IPS-15b (cell line): ENCODE data around the gene LCN15.

Experiments used
- H3K27me3 ChIP-seq: one replicate; pipeline ENCODE4 v1.6.1; 2013; ENCODE audit warnings: low read length; ENCODE audit not compliant: control insufficient read depth, insufficient read depth
- H3K36me3 ChIP-seq: one replicate; pipeline ENCODE4 v1.6.1; 2013; ENCODE audit warnings: low read length; ENCODE audit not compliant: control insufficient read depth, insufficient read depth
- H3K4me1 ChIP-seq: one replicate; pipeline ENCODE4 v1.6.1; 2013; ENCODE audit warnings: mild to moderate bottlenecking, low read length; ENCODE audit not compliant: control insufficient read depth, insufficient read depth
- H3K4me3 ChIP-seq: one replicate; pipeline ENCODE4 v1.5.1; 2013; ENCODE audit warnings: low read depth, low read length
- H3K9ac ChIP-seq: one replicate; pipeline ENCODE4 v1.6.1; 2013; ENCODE audit warnings: low read depth, mild to moderate bottlenecking, low read length
- H3K9me3 ChIP-seq: one replicate; pipeline ENCODE4 v1.6.1; 2013; ENCODE audit warnings: mild to moderate bottlenecking, low read length; ENCODE audit not compliant: control insufficient read depth, insufficient read depth

Gene LCN15

GRCh38 chr9:136747161-136748060 lies 16.9 kb downstream of the LCN15 start:
- no peak overlapping the region for H3K9ac ChIP-seq
- no peaks in the 10 kb centered on the region for H3K36me3 ChIP-seq
- no peaks in the 10 kb centered on the region for H3K9me3 ChIP-seq
- H3K4me1 ChIP-seq, result no peaks in the 10 kb centered on the region
- no peaks in the 10 kb centered on the region for H3K27me3 ChIP-seq
- H3K4me3 ChIP-seq, result no peak overlapping the region

GRCh38 chr9:136746621-136747020 lies 17.7 kb downstream of the LCN15 start:
- no peaks in the 10 kb centered on the region for H3K9me3 ChIP-seq
- no peaks in the 10 kb centered on the region for H3K4me1 ChIP-seq
- H3K27me3 ChIP-seq, result no peaks in the 10 kb centered on the region
- no peaks in the 10 kb centered on the region for H3K36me3 ChIP-seq
- no peak overlapping the region for H3K4me3 ChIP-seq
- H3K9ac ChIP-seq, result no peak overlapping the region

GRCh38 chr9:136746155-136746490 lies 18.2 kb downstream of the LCN15 start:
- H3K27me3 ChIP-seq, result no peaks in the 10 kb centered on the region

GRCh38 chr9:136745389-136746154 lies 18.7 kb downstream of the LCN15 start:
- no peak overlapping the region for H3K9ac ChIP-seq
- H3K9me3 ChIP-seq, result no peaks in the 10 kb centered on the region
- no peaks in the 10 kb centered on the region for H3K36me3 ChIP-seq
- no peaks in the 10 kb centered on the region for H3K4me1 ChIP-seq
- H3K4me3 ChIP-seq, result no peak overlapping the region
- no peaks in the 10 kb centered on the region for H3K27me3 ChIP-seq

More at GRCh38 chr9:136746155-136746490, 18.2 kb downstream of the LCN15 start:
- no peaks in the 10 kb centered on the region for H3K36me3 ChIP-seq
- no peaks in the 10 kb centered on the region for H3K4me1 ChIP-seq
- no peak overlapping the region for H3K4me3 ChIP-seq
- no peaks in the 10 kb centered on the region for H3K9me3 ChIP-seq
- no peak overlapping the region for H3K9ac ChIP-seq

GRCh38 chr9:136744773-136745172 lies 19.5 kb downstream of the LCN15 start:
- no peaks in the 10 kb centered on the region for H3K9me3 ChIP-seq
- H3K27me3 ChIP-seq, result no peaks in the 10 kb centered on the region
- H3K9ac ChIP-seq, result no peak overlapping the region
- H3K4me1 ChIP-seq, result no peaks in the 10 kb centered on the region
- no peaks in the 10 kb centered on the region for H3K36me3 ChIP-seq
- H3K4me3 ChIP-seq, result no peak overlapping the region

- Histone ChIP-seq H3K36me3 (no peaks in the 10 kb centered on the region), H3K9me3 (no peaks in the 10 kb centered on the region), H3K9ac (no peak overlapping the region), H3K4me1 (no peaks in the 10 kb centered on the region), H3K4me3 (no peak overlapping the region), H3K27me3 (no peaks in the 10 kb centered on the region)
Measured at GRCh38 chr9:136743639-136744211, 20.6 kb downstream of the LCN15 start.

GRCh38 chr9:136742591-136743391 lies 21.5 kb downstream of the LCN15 start, which contains the start of gene LCN10:
LCN10 (minus strand) TSS chr9:136742940; CDS start chr9:136742903, 37 bp downstream.
- H3K27me3 ChIP-seq, result no peaks in the 10 kb centered on the region
- H3K9me3 ChIP-seq, result no peaks in the 10 kb centered on the region
- H3K4me3 ChIP-seq, result no peak within 1 kb of the TSS
- no peak within 1 kb of the TSS for H3K9ac ChIP-seq
- no peaks in the 10 kb centered on the region for H3K36me3 ChIP-seq
- no peaks in the 10 kb centered on the region for H3K4me1 ChIP-seq

GRCh38 chr9:136741883-136742571 lies 22.3 kb downstream of the LCN15 start:
- no peak overlapping the region for H3K4me3 ChIP-seq
- H3K27me3 ChIP-seq, result no peaks in the 10 kb centered on the region
- H3K9ac ChIP-seq, result no peak overlapping the region
- H3K36me3 ChIP-seq, result no peaks in the 10 kb centered on the region
- no peaks in the 10 kb centered on the region for H3K4me1 ChIP-seq
- H3K9me3 ChIP-seq, result no peaks in the 10 kb centered on the region

- Histone ChIP-seq H3K9me3 (no peaks in the 10 kb centered on the region), H3K36me3 (no peaks in the 10 kb centered on the region), H3K27me3 (no peaks in the 10 kb centered on the region), H3K4me3 (no peak overlapping the region), H3K4me1 (no peaks in the 10 kb centered on the region), H3K9ac (no peak overlapping the region)
Measured at GRCh38 chr9:136740971-136741882, 23.1 kb downstream of the LCN15 start.

- no peaks in the 10 kb centered on the region for H3K4me1 ChIP-seq
- H3K36me3 ChIP-seq, result no peaks in the 10 kb centered on the region
- no peak overlapping the region for H3K9ac ChIP-seq
- no peaks in the 10 kb centered on the region for H3K27me3 ChIP-seq
- H3K9me3 ChIP-seq, result no peaks in the 10 kb centered on the region
- H3K4me3 ChIP-seq, result no peak overlapping the region
Measured at GRCh38 chr9:136740491-136740890, 23.8 kb downstream of the LCN15 start.
